Measurements from ENCODE around the gene CIB2.
"Not testable (repeated sequence)": the region's sequence is repeated elsewhere in the genome, so short reads cannot be mapped to it uniquely, and the experiment has no call there.

The CIB2 gene

GRCh38 chr15:78131295-78132061 lies at the start of gene CIB2:
Gene CIB2, minus strand, starts transcription at chr15:78131445. Its CDS starts 230 bp downstream, at chr15:78131215.
- DNase-seq (ENCODE audit: low read depth in 2 of 2) = peak; percentile 30 to 49

GRCh38 chr15:78179906-78180305 lies 48.7 kb upstream of the CIB2 start:
- no peak for DNase-seq (ENCODE audit: low read depth in 2 of 2)

GRCh38 chr15:78179286-78179840 lies 48.1 kb upstream of the CIB2 start:
- no peak for DNase-seq (ENCODE audit: low read depth in 2 of 2)

GRCh38 chr15:78178064-78178463 lies 46.8 kb upstream of the CIB2 start:
- no peak for DNase-seq (ENCODE audit: low read depth in 2 of 2)

- no peak for DNase-seq (ENCODE audit: low read depth in 2 of 2)
These were observed 46.2 kb upstream of the CIB2 start for GRCh38 chr15:78177447-78177873.

GRCh38 chr15:78175330-78175729 lies 44.1 kb upstream of the CIB2 start:
- no peak for DNase-seq (ENCODE audit: low read depth in 2 of 2)

GRCh38 chr15:78174401-78174800 lies 43.2 kb upstream of the CIB2 start:
- DNase-seq (ENCODE audit: low read depth in 2 of 2) = no peak

GRCh38 chr15:78171864-78172472 lies 40.7 kb upstream of the CIB2 start:
- no peak for DNase-seq (ENCODE audit: low read depth in 2 of 2)

- no peak for DNase-seq (ENCODE audit: low read depth in 2 of 2)
These were observed 39.9 kb upstream of the CIB2 start for GRCh38 chr15:78170848-78171773.

GRCh38 chr15:78168608-78169007 lies 37.4 kb upstream of the CIB2 start:
- DNase-seq (ENCODE audit: low read depth in 2 of 2) = no peak

GRCh38 chr15:78167227-78167888 lies 36.1 kb upstream of the CIB2 start:
- DNase-seq (ENCODE audit: low read depth in 2 of 2) = no peak

- no peak for DNase-seq (ENCODE audit: low read depth in 2 of 2)
These were observed 32.8 kb upstream of the CIB2 start for GRCh38 chr15:78164010-78164409.

GRCh38 chr15:78162038-78162437 lies 30.8 kb upstream of the CIB2 start:
- DNase-seq (ENCODE audit: low read depth in 2 of 2) = no peak

- no peak for DNase-seq (ENCODE audit: low read depth in 2 of 2)
These were observed 28.1 kb upstream of the CIB2 start for GRCh38 chr15:78159395-78159794.

GRCh38 chr15:78157203-78157602 lies 26.0 kb upstream of the CIB2 start:
- DNase-seq (ENCODE audit: low read depth in 2 of 2) = no peak

- no peak for DNase-seq (ENCODE audit: low read depth in 2 of 2)
These were observed 25.4 kb upstream of the CIB2 start for GRCh38 chr15:78156653-78157052.

GRCh38 chr15:78155355-78155939 lies 24.2 kb upstream of the CIB2 start:
- no peak for DNase-seq (ENCODE audit: low read depth in 2 of 2)

- DNase-seq (ENCODE audit: low read depth in 2 of 2) = no peak
These were observed 23.7 kb upstream of the CIB2 start for GRCh38 chr15:78154955-78155354.

- DNase-seq (ENCODE audit: low read depth in 2 of 2) = not testable (repeated sequence)
These were observed 19.8 kb upstream of the CIB2 start for GRCh38 chr15:78151075-78151474.

- DNase-seq (ENCODE audit: low read depth in 2 of 2) = no peak
These were observed 18.8 kb upstream of the CIB2 start for GRCh38 chr15:78149805-78150751.
